ENCODE measurements around the gene SAMD4A. TPM values are rescaled to one million over a fixed set of nuclear protein-coding genes. Genes with fewer than 3 reads are reported as not detected.

SAMD4A gene
- total RNA-seq, 1 experiment from 2014 or later, result 9.6 TPM

DNA sequence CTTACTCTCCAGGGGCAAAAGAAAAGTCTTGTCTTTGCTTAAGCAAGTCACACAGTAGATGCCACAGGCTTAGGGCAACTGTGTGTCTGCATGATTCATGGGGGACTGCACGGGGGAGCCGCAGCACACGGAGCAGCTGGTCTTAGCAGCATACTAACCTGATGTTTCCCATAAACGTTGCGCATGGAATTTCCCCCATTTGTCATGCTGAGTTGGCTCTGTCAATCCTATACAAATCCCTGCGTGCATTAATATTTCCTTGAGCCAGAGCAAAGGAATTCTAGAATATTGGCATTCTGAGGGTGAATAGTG is 71.2 kb downstream of the SAMD4A start:
- no peak for DNase-seq
- H3K9ac ChIP-seq (ENCODE audit: extremely low read depth, insufficient read length, low read length), result no peak overlapping the region
- H3K4ac ChIP-seq (ENCODE audit: low read depth, low read length), result no peak overlapping the region
- no peaks in the 10 kb centered on the region for H3K27me3 ChIP-seq (ENCODE audit: insufficient read depth, low read length)
- no peak overlapping the region for H2AFZ ChIP-seq (ENCODE audit: low read length)
- no peak overlapping the region for H4K91ac ChIP-seq (ENCODE audit: insufficient read length, low read depth, low read length)
- H2BK20ac ChIP-seq (ENCODE audit: low read depth, low read length, poor library complexity, severe bottlenecking), result no peak overlapping the region
- Mint-ChIP-seq H3K27me3 (ENCODE audit: low read depth) (no peaks in the 10 kb centered on the region), H3K27ac (no peak overlapping the region), H3K9me3 (no peaks in the 10 kb centered on the region), H3K36me3 (ENCODE audit: insufficient read depth in 1 of 3, low read depth in 3 of 3) (no peaks in the 10 kb centered on the region; a peak in 1 of 7 replicates), H3K4me3 (no peak overlapping the region), H3K4me1 (peaks cover 13 to 22% of the 10 kb centered on the region in 2 experiments)
- no peak overlapping the region for H3K18ac ChIP-seq (ENCODE audit: insufficient read length, low read depth, low read length)
- TF ChIP-seq, protein P1, sequence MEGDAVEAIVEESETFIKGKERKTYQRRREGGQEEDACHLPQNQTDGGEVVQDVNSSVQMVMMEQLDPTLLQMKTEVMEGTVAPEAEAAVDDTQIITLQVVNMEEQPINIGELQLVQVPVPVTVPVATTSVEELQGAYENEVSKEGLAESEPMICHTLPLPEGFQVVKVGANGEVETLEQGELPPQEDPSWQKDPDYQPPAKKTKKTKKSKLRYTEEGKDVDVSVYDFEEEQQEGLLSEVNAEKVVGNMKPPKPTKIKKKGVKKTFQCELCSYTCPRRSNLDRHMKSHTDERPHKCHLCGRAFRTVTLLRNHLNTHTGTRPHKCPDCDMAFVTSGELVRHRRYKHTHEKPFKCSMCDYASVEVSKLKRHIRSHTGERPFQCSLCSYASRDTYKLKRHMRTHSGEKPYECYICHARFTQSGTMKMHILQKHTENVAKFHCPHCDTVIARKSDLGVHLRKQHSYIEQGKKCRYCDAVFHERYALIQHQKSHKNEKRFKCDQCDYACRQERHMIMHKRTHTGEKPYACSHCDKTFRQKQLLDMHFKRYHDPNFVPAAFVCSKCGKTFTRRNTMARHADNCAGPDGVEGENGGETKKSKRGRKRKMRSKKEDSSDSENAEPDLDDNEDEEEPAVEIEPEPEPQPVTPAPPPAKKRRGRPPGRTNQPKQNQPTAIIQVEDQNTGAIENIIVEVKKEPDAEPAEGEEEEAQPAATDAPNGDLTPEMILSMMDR (conservative IDR thresholded peaks at IDR 0.05), result no peak
- H3K79me2 ChIP-seq (ENCODE audit: insufficient read depth, low read length), result no peaks in the 10 kb centered on the region
- H3K23ac ChIP-seq (ENCODE audit: insufficient read length, low read depth, low read length), result no peak overlapping the region
- no peak overlapping the region for H2BK120ac ChIP-seq (ENCODE audit: low read depth, low read length, poor library complexity, severe bottlenecking)
- H3K9me3 ChIP-seq (ENCODE audit: control insufficient read depth, low read depth, low read length), result no peaks in the 10 kb centered on the region
- no peak overlapping the region for H3K4me2 ChIP-seq (ENCODE audit: insufficient read depth, insufficient read length, low read length)
- H3K14ac ChIP-seq (ENCODE audit: insufficient read depth, low read length), result no peak overlapping the region
- WGBS (ENCODE audit: extremely low coverage, insufficient read length, low lambda C conversion rate), result no CpG with 5 or more reads among the region's 6 CpGs
- no peak overlapping the region for H2BK5ac ChIP-seq (ENCODE audit: insufficient read length, low read length)
- H4K8ac ChIP-seq (replicated peaks; ENCODE audit: insufficient read length, low read depth, low read length), result no peak overlapping the region
- peaks cover 20% of the 10 kb centered on the region; the same call in 1 of the 2 replicates for H3K4me1 ChIP-seq (ENCODE audit: insufficient read depth, low read length)
- no peak overlapping the region for H3K56ac ChIP-seq (ENCODE audit: insufficient read length, low read depth, low read length)
- no peak overlapping the region for H4K5ac ChIP-seq (ENCODE audit: insufficient read length, low read depth, low read length)
- H2AK5ac ChIP-seq (ENCODE audit: insufficient read length, low read length), result no peak overlapping the region
- H3K27ac ChIP-seq (ENCODE audit: insufficient read length, low read depth, low read length), result no peak overlapping the region
- no peaks in the 10 kb centered on the region for H3K23me2 ChIP-seq (ENCODE audit: insufficient read length, low read depth, low read length, poor library complexity, severe bottlenecking)
- H3T11ph ChIP-seq (ENCODE audit: low read length), result no peak overlapping the region
- H4K20me1 ChIP-seq (ENCODE audit: control insufficient read depth, insufficient read depth, insufficient read length), result no peaks in the 10 kb centered on the region
- H2BK12ac ChIP-seq (ENCODE audit: insufficient read length, low read depth, low read length), result no peak overlapping the region
- no peaks in the 10 kb centered on the region for H3K79me1 ChIP-seq (ENCODE audit: insufficient read depth, low read depth, low read length, poor library complexity, severe bottlenecking)
- no peak overlapping the region for H2BK15ac ChIP-seq (ENCODE audit: low read depth, low read length)
